ENCODE data around the gene MGAT3.

GRCh38 chr22:39469681-39470450 is 13.1 kb downstream of the MGAT3 start:
- TF ChIP-seq GABPA (IDR thresholded peaks at IDR 0.05; ENCODE audit: low read depth): no peak
- TF ChIP-seq CTCF (IDR thresholded peaks at IDR 0.05; ENCODE audit: insufficient read depth, low read length): no peak
- TF ChIP-seq POLR2AphosphoS5 (IDR thresholded peaks at IDR 0.05; ENCODE audit: low read depth): no peak
- TF ChIP-seq SPI1 (IDR thresholded peaks at IDR 0.05; ENCODE audit: borderline replicate concordance, low read depth): no peak
- TF ChIP-seq REST (IDR thresholded peaks at IDR 0.05; ENCODE audit: insufficient replicate concordance, low read depth): no peak
